HUES64 (cell line): ENCODE results near the gene ZMIZ2.
"Not testable (repeated sequence)": the region's sequence is repeated elsewhere in the genome, so short reads cannot be mapped to it uniquely, and the experiment has no call there.

Experiments
- H3K27ac ChIP-seq: 2 replicates; pipeline ENCODE4 v1.7.0; 2013; ENCODE audit warnings: low read depth, low read length, inconsistent platforms
- H3K27me3 ChIP-seq: 2 replicates; pipeline ENCODE4 v1.6.1; 2013; ENCODE audit warnings: mild to moderate bottlenecking, low read length; ENCODE audit not compliant: insufficient read depth
- H3K36me3 ChIP-seq: 2 replicates; pipeline ENCODE4 v1.6.1; 2013; ENCODE audit warnings: mild to moderate bottlenecking, low read length; ENCODE audit not compliant: insufficient read depth
- H3K4me1 ChIP-seq: 2 replicates; pipeline ENCODE4 v1.6.1; 2013; ENCODE audit warnings: mild to moderate bottlenecking, low read length, moderate library complexity; ENCODE audit not compliant: insufficient read depth
- H3K4me3 ChIP-seq: 2 replicates; pipeline ENCODE4 v1.5.1; 2013; ENCODE audit warnings: mild to moderate bottlenecking, low read length, moderate library complexity
- H3K9ac ChIP-seq: 2 replicates; pipeline ENCODE4 v1.6.1; 2013; ENCODE audit warnings: mild to moderate bottlenecking, low read depth, low read length
- H3K9me3 ChIP-seq: 2 replicates; pipeline ENCODE4 v1.6.1; 2013; ENCODE audit warnings: low read depth, low read length; ENCODE audit not compliant: insufficient read depth
- WGBS: fragments of 150-250, 120-280 bp; methylation state at CpG from one replicate; pipeline ENCODE4 v1.1.7; 2013; ENCODE audit warnings: missing lambda C conversion rate; 5-methylcytosine and 5-hydroxymethylcytosine counted together

ZMIZ2 gene

GRCh38 chr7:44732971-44733370, 15.7 kb upstream of the ZMIZ2 start:
- not testable (repeated sequence) for H3K27me3 ChIP-seq, H3K9ac ChIP-seq, H3K36me3 ChIP-seq, H3K9me3 ChIP-seq, H3K4me1 ChIP-seq, H3K27ac ChIP-seq, H3K4me3 ChIP-seq
- 93% methylated on average over 6 of the region's 6 CpGs for WGBS

GRCh38 chr7:44733708-44734481, 14.8 kb upstream of the ZMIZ2 start:
- Histone ChIP-seq H3K4me3 (no peak overlapping the region), H3K27me3 (no peaks in the 10 kb centered on the region), H3K9ac (no peak overlapping the region), H3K36me3 (no peaks in the 10 kb centered on the region), H3K9me3 (no peaks in the 10 kb centered on the region), H3K4me1 (no peaks in the 10 kb centered on the region), H3K27ac (no peak overlapping the region)
- 90% methylated on average over 5 of the region's 5 CpGs for WGBS

DNA sequence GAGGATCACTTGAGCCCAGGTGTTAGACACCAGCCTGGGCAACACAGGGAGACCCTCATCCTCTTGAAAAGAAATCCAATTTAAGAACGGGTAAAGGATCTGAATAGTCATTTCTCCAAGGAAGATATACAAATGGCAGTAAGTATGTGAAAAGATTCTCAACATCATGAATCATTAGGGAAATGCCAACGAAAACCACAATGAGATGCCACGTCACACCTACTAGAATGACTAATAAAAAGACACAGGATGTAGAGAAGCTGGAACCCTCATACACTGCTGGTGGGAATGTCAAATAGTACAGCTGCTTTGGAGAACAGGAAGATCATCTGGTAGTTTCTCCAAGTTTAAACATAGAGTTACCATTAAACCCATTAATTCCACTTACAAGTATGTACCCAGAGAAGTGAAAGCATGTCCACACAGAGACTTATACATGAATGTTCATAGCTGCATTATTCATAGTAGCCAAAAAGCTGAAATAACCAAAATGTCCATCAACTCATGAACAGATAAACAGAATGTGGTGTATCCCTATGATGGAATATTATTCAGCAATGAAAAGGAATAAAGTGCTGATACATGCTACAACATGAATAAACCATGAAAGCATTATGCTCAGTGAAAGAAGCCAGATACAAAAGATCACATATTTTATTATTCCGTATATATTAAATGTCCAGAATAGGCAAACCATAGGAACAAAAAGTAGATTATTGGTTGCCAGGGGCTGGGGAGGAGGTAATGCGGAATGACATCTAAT, 13.1 kb upstream of the ZMIZ2 start:
- H3K9me3 ChIP-seq = no peaks in the 10 kb centered on the region
- H3K27me3 ChIP-seq = no peaks in the 10 kb centered on the region
- no peak overlapping the region for H3K4me3 ChIP-seq
- H3K4me1 ChIP-seq = no peaks in the 10 kb centered on the region
- H3K27ac ChIP-seq = no peak overlapping the region
- 76% methylated on average over 3 of the region's 5 CpGs for WGBS
- H3K36me3 ChIP-seq = no peaks in the 10 kb centered on the region
- no peak overlapping the region for H3K9ac ChIP-seq

- 85% methylated on average over 3 of the region's 3 CpGs for WGBS
- H3K27me3 ChIP-seq = no peaks in the 10 kb centered on the region
- H3K36me3 ChIP-seq = no peaks in the 10 kb centered on the region
- H3K9ac ChIP-seq = no peak overlapping the region
- H3K4me1 ChIP-seq = no peaks in the 10 kb centered on the region
- H3K4me3 ChIP-seq = no peak overlapping the region
- H3K27ac ChIP-seq = no peak overlapping the region
- no peaks in the 10 kb centered on the region for H3K9me3 ChIP-seq
Observed at GRCh38 chr7:44736896-44737295, 11.8 kb upstream of the ZMIZ2 start.

- no peak overlapping the region for H3K27ac ChIP-seq
- WGBS = 89% methylated on average over 4 of the region's 4 CpGs
Observed at GRCh38 chr7:44738051-44738723, 10.5 kb upstream of the ZMIZ2 start.

DNA sequence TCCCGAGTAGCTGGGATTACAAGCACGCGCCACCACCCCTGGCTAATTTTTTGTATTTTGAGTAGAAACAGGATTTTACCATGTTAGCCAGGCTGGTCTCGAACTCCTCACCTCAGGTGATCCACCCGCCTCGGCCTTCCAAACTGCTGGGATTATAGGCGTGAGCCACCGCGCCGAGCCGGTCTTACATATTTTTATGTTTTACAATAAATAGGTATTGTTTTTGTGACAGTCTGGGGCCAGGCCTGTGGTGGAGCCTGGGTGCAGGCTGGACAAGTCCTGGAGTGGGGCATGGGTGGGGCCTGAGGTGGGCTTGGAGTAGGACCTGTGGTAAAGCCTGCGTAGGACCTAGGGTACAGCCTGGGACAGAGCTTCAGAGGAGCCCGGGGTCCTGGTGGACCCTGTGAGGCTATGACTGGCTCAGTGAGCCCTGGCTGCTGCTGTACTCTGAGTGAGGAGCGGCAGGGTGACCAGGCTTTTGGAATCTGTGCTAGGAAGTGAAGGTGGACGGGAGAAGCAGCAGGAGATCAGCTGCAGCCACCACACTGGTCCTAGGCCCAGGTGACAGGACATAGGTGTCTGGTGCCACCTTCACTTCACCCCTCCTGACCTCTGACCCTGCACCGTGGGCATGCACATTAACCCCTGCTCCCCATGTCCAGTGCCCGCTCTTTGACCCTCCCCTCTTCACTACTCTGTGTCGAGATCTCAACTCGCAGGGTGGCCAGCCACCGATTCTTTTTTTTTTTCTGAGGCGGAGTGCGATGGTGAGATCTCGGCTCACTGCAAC, 9.6 kb upstream of the ZMIZ2 start:
- 94% methylated on average over 23 of the region's 23 CpGs for WGBS
- no peaks in the 10 kb centered on the region for H3K9me3 ChIP-seq
- no peaks in the 10 kb centered on the region for H3K4me1 ChIP-seq

More at GRCh38 chr7:44738051-44738723, 10.5 kb upstream of the ZMIZ2 start:
- Histone ChIP-seq H3K4me3 (no peak overlapping the region), H3K36me3 (no peaks in the 10 kb centered on the region), H3K9ac (no peak overlapping the region), H3K4me1 (no peaks in the 10 kb centered on the region), H3K27me3 (no peaks in the 10 kb centered on the region), H3K9me3 (no peaks in the 10 kb centered on the region)

GRCh38 chr7:44740055-44740454, 8.6 kb upstream of the ZMIZ2 start:
- Histone ChIP-seq H3K9ac (no peak overlapping the region), H3K4me3 (no peak overlapping the region), H3K4me1 (no peaks in the 10 kb centered on the region), H3K27me3 (no peaks in the 10 kb centered on the region), H3K36me3 (no peaks in the 10 kb centered on the region), H3K27ac (no peak overlapping the region), H3K9me3 (no peaks in the 10 kb centered on the region)
- WGBS = 92% methylated on average over 2 of the region's 2 CpGs

More for the DNA sequence above, 9.6 kb upstream of the ZMIZ2 start:
- H3K27ac ChIP-seq = no peak overlapping the region
- H3K36me3 ChIP-seq = no peaks in the 10 kb centered on the region
- H3K4me3 ChIP-seq = no peak overlapping the region
- H3K9ac ChIP-seq = no peak overlapping the region
- H3K27me3 ChIP-seq = no peaks in the 10 kb centered on the region

DNA sequence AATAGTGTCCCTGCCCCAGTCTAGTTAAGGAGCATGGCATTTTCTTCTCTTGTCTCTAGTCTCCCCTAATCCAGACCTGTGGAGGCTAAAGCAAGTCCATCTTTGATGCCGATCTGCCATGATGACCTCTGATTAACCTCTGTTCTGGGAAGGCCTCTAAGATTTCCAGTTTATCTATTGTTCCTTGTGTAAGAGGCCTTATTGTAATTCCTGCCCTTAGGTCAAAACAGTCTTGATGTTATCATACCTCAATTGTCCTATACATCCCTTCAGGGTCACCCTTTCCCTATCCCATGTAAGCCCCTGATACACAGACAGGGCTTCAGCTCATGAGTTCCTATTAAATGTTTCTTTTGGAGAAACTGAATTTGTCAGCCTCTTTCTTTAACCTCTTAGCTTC, 4.9 kb upstream of the ZMIZ2 start:
- peaks cover 5% of the 10 kb centered on the region; the same call in 1 of the 2 replicates for H3K4me1 ChIP-seq
- H3K9me3 ChIP-seq = no peaks in the 10 kb centered on the region
- no peak overlapping the region for H3K4me3 ChIP-seq
- H3K9ac ChIP-seq = no peak overlapping the region
- H3K27ac ChIP-seq = no peak overlapping the region
- no peaks in the 10 kb centered on the region for H3K36me3 ChIP-seq
- H3K27me3 ChIP-seq = no peaks in the 10 kb centered on the region
- 94% methylated on average over 1 of the region's 1 CpG for WGBS

DNA sequence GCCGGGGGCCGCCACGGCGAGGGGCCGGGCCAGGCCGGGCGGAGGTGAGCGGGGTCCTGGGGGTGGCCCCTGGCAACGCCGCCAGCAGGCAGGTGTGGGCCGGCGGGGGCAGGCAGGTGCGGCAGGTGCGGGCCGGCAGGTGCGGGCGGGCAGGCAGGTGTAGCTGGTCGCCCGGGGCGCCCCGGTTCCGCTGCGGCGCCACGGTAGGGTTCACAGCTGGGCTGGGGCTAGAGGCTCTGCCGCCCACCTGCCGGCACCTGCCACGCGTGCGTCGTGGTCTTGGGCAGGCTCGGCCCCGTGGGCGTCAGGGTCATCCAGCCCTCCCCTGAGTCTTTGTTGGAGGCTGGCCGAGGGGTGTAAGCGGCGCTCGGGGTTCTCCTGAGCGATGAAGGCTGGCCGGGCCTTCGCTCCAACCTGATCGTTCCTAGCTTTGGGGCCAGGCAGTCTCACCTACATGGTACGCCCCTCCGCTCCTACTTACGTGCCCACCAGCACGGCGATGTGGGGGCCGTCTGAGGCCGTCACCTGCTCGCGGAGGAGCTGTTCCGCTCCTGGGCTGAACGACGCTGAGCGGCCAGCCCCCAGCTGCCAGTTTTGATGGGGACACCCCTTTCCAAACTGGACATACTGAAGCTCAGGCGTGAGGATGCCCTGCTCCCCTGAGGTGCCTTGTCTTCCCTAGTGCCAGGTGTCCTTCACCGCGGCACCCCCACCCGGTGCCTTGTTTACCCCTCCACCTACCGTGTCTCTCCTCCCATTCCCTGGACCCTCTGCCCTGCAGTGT, 493 bp downstream of the ZMIZ2 start:
- Histone ChIP-seq H3K27ac (no peak overlapping the region), H3K9me3 (no peaks in the 10 kb centered on the region), H3K4me1 (peaks cover 10% of the 10 kb centered on the region), H3K9ac (peak overlapping the region; percentile 73), H3K36me3 (peaks cover 20% of the 10 kb centered on the region), H3K27me3 (no peaks in the 10 kb centered on the region), H3K4me3 (peak overlapping the region; percentile 98)
- 2% methylated on average over 60 of the region's 60 CpGs for WGBS

DNA sequence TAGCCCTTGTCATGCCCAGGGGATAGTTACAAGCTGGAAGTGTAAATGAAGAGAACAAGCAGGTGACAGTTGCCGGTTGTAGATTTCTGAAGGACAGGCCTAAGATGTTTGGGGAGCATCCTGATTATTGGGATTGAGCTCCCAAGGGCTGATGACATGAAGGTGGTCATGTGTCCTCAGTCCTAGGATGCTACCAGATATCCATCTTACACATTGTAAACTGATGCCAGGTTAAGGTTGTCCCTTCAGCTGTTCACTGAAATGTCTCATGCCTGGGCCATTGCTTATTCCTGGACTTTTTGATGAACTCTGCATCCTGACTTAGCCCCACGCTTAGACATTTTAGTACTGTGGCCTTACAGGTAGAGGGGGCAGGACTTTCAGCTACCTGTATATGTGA, 1.3 kb downstream of the ZMIZ2 start:
- Histone ChIP-seq H3K4me3 (peak overlapping the region; percentile 98), H3K9ac (0 out of 2 replicates have a peak overlapping the region, but pooled peaks have one; percentile 73), H3K27ac (no peak overlapping the region), H3K27me3 (no peaks in the 10 kb centered on the region), H3K9me3 (no peaks in the 10 kb centered on the region), H3K4me1 (peaks cover 10% of the 10 kb centered on the region), H3K36me3 (peaks cover 20% of the 10 kb centered on the region)
- 91% methylated on average over 2 of the region's 2 CpGs for WGBS
